Natural killer cell (primary cell): ENCODE data around the gene PRMT7. TPM values are rescaled to one million over a fixed set of nuclear protein-coding genes. Genes with fewer than 3 reads are reported as not detected.
A peak's percentile ranks its signal among the peaks of the same experiment; 100 is the strongest.

ENCODE experiments used
- ATAC-seq, 3 donors: fragments of 150-1000 bp in 2 of 3; fragments of 200-7000 bp in 1 of 3; cut with Tn5 transposase; 1 replicate in 1 of 3; 2 replicates in 2 of 3; pipeline ENCODE4 v1.10.0; 2021; ENCODE audit warnings: mild to moderate bottlenecking in 2 of 3, moderate library complexity in 2 of 3
- DNase-seq, 2 donors: peaks; one replicate each; pipeline versions ENCODE4 v3.0.0 to v3.0.0-alpha.2; 2013 to 2021; ENCODE audit warnings: mixed read lengths in 1 of 2
- H3K27ac ChIP-seq: one replicate; pipeline ENCODE4 v1.5.1; 2013; ENCODE audit warnings: mild to moderate bottlenecking, low read length
- H3K27me3 ChIP-seq: one replicate; pipeline ENCODE4 v1.6.1; 2013; ENCODE audit warnings: low read length; ENCODE audit not compliant: control insufficient read depth, insufficient read depth
- H3K36me3 ChIP-seq: one replicate; pipeline ENCODE4 v1.6.1; 2013; ENCODE audit warnings: low read length; ENCODE audit not compliant: control insufficient read depth, insufficient read depth
- H3K4me1 ChIP-seq: one replicate; pipeline ENCODE4 v1.6.1; 2013; ENCODE audit warnings: low read length; ENCODE audit not compliant: control insufficient read depth, insufficient read depth
- H3K4me3 ChIP-seq: one replicate; pipeline ENCODE4 v1.5.1; 2013; ENCODE audit warnings: low read length
- H3K9me3 ChIP-seq: one replicate; pipeline ENCODE4 v1.6.1; 2013; ENCODE audit warnings: low read length; ENCODE audit not compliant: control insufficient read depth, insufficient read depth
- H3K27ac Mint-ChIP-seq, 2 donors: one replicate each; pipeline ENCODE4 v1.8.0; 2022; ENCODE audit warnings: mild to moderate bottlenecking in 2 of 2, mixed read lengths in 2 of 2, moderate library complexity in 1 of 2
- H3K27me3 Mint-ChIP-seq, 2 donors: one replicate each; pipeline ENCODE4 v1.8.0; 2022; ENCODE audit warnings: low read depth in 2 of 2, mixed read lengths in 2 of 2
- H3K36me3 Mint-ChIP-seq: one replicate; pipeline ENCODE4 v1.8.0; 2022; ENCODE audit warnings: mixed read lengths
- H3K4me1 Mint-ChIP-seq, 2 donors: one replicate each; pipeline ENCODE4 v1.8.0; 2022; ENCODE audit warnings: mixed read lengths in 2 of 2
- H3K4me3 Mint-ChIP-seq: one replicate; pipeline ENCODE4 v1.8.0; 2022; ENCODE audit warnings: mild to moderate bottlenecking, moderate library complexity, mixed read lengths
- H3K9me3 Mint-ChIP-seq, 2 donors: one replicate each; pipeline ENCODE4 v1.8.0; 2022; ENCODE audit warnings: mixed read lengths in 2 of 2
- CTCF ChIP-seq: fragments of 200-600 bp; IDR thresholded peaks from one replicate; pipeline ENCODE4 v1.8.0; 2022; ENCODE audit warnings: antibody characterized with exemption
- WGBS: methylation state at CpG from one replicate; pipeline ENCODE4 v1.1.7; 2013; ENCODE audit warnings: missing lambda C conversion rate; ENCODE audit not compliant: insufficient coverage; 5-methylcytosine and 5-hydroxymethylcytosine counted together
- intact Hi-C: fragments of 100-400 bp; cut with micrococcal nuclease; formaldehyde crosslinking; loops from one replicate; pipeline ENCODE4 v1.14.2; 2022
- total RNA-seq, 4 donors: library from RNA; stranded (reverse); fragments of 120-200 nt in 1 of 4; gene quantifications; one replicate each; pipeline versions ENCODE4 v1.2.3 to v1.2.4, GENCODE V29; 2013 to 2022

PRMT7 gene
- total RNA-seq, 3 donors from 2014 or later (not counting 1 experiment from before 2014, with no cell fraction given), result 60.7 to 84.7 (median 68.2) TPM

- no peak overlapping the region for H3K4me3 ChIP-seq
- TF ChIP-seq CTCF, result no peak
- intact Hi-C loops, result loop anchor here (5.0 kb wide), 1 partner anchor 146 kb away; no protein-coding TSS in a partner anchor
- no peak for ATAC-seq
- Mint-ChIP-seq H3K27me3 (peaks cover 0 to 7% of the 10 kb centered on the region in 2 donors), H3K4me1 (peaks cover 28 to 44% of the 10 kb centered on the region in 2 donors), H3K9me3 (no peaks in the 10 kb centered on the region), H3K27ac (no peak overlapping the region), H3K4me3 (no peak overlapping the region), H3K36me3 (no peaks in the 10 kb centered on the region)
- no peak for DNase-seq
- no peaks in the 10 kb centered on the region for H3K36me3 ChIP-seq
- WGBS, result 79% methylated on average over 8 of the region's 8 CpGs
- H3K9me3 ChIP-seq, result no peaks in the 10 kb centered on the region
- H3K4me1 ChIP-seq, result peaks cover 57% of the 10 kb centered on the region
- peaks cover 3% of the 10 kb centered on the region for H3K27me3 ChIP-seq
- H3K27ac ChIP-seq, result no peak overlapping the region
These were observed 55.2 kb downstream of the PRMT7 start for GRCh38 chr16:68366062-68366461.

GRCh38 chr16:68367030-68367429 is 56.2 kb downstream of the PRMT7 start:
- WGBS, result 61% methylated on average over 13 of the region's 13 CpGs
- Mint-ChIP-seq H3K4me3 (no peak overlapping the region), H3K27me3 (peaks cover 0 to 7% of the 10 kb centered on the region in 2 donors), H3K36me3 (no peaks in the 10 kb centered on the region), H3K9me3 (no peaks in the 10 kb centered on the region), H3K27ac (no peak overlapping the region), H3K4me1 (peaks cover 33 to 54% of the 10 kb centered on the region in 2 donors)
- peaks cover 3% of the 10 kb centered on the region for H3K27me3 ChIP-seq
- no peak overlapping the region for H3K27ac ChIP-seq
- ATAC-seq (peak in 2 of 3 donors; percentile 30 to 35), DNase-seq (peak in 1 of 2 donors; percentile 70)
- H3K4me1 ChIP-seq, result peaks cover 67% of the 10 kb centered on the region
- H3K9me3 ChIP-seq, result no peaks in the 10 kb centered on the region
- peak; percentile 54 for TF ChIP-seq CTCF
- no peaks in the 10 kb centered on the region for H3K36me3 ChIP-seq
- no peak overlapping the region for H3K4me3 ChIP-seq
- intact Hi-C loops, result loop anchor here (5.0 kb wide), 1 partner anchor 145 kb away; no protein-coding TSS in a partner anchor

GRCh38 chr16:68367440-68367839 is 56.6 kb downstream of the PRMT7 start:
- intact Hi-C loops, result loop anchor here (5.0 kb wide), 1 partner anchor 145 kb away; no protein-coding TSS in a partner anchor
- peaks cover 71% of the 10 kb centered on the region for H3K4me1 ChIP-seq
- H3K27me3 ChIP-seq, result peaks cover 3% of the 10 kb centered on the region
- ATAC-seq, result no peak
- H3K27ac ChIP-seq, result no peak overlapping the region
- no peak overlapping the region for H3K4me3 ChIP-seq
- H3K4me3 Mint-ChIP-seq, result no peak overlapping the region
- H3K9me3 Mint-ChIP-seq, result no peaks in the 10 kb centered on the region
- no peaks in the 10 kb centered on the region for H3K36me3 ChIP-seq
- no peaks in the 10 kb centered on the region for H3K36me3 Mint-ChIP-seq
- WGBS, result 89% methylated on average over 20 of the region's 20 CpGs
- no peak for TF ChIP-seq CTCF
- no peaks in the 10 kb centered on the region for H3K9me3 ChIP-seq
- no peak overlapping the region for H3K27ac Mint-ChIP-seq
- no peak for DNase-seq
- H3K4me1 Mint-ChIP-seq, result peaks cover 35 to 56% of the 10 kb centered on the region in 2 donors
- H3K27me3 Mint-ChIP-seq, result peaks cover 0 to 7% of the 10 kb centered on the region in 2 donors

- DNase-seq, result no peak
- peaks cover 71% of the 10 kb centered on the region for H3K4me1 ChIP-seq
These were observed 57.1 kb downstream of the PRMT7 start for GRCh38 chr16:68367891-68368290.

More at GRCh38 chr16:68367891-68368290, 57.1 kb downstream of the PRMT7 start:
- Mint-ChIP-seq H3K4me1 (peaks cover 38 to 59% of the 10 kb centered on the region in 2 donors), H3K27ac (peak overlapping the region in 1 of 2 donors; percentile 88), H3K9me3 (no peaks in the 10 kb centered on the region), H3K27me3 (peaks cover 0 to 7% of the 10 kb centered on the region in 2 donors), H3K36me3 (no peaks in the 10 kb centered on the region), H3K4me3 (peak overlapping the region; percentile 28)
- ATAC-seq, result no peak
- TF ChIP-seq CTCF, result no peak
- H3K27ac ChIP-seq, result no peak overlapping the region
- no peak overlapping the region for H3K4me3 ChIP-seq
- H3K9me3 ChIP-seq, result no peaks in the 10 kb centered on the region
- WGBS, result 90% methylated on average over 14 of the region's 14 CpGs
- H3K27me3 ChIP-seq, result peaks cover 3% of the 10 kb centered on the region
- H3K36me3 ChIP-seq, result no peaks in the 10 kb centered on the region
- intact Hi-C loops, result loop anchor here (5.0 kb wide), 1 partner anchor 144 kb away; no protein-coding TSS in a partner anchor
